GM23248 (cell line): ENCODE results near the gene LDB2. TPM values are rescaled to one million over a fixed set of nuclear protein-coding genes. Genes with fewer than 3 reads are reported as not detected.

Experiments
- DNase-seq: peaks from one replicate; pipeline ENCODE4 v3.0.0-alpha.2; 2015
- H2AFZ ChIP-seq: fragments of 200-600 bp; sonication (generic); 2 replicates; pipeline ENCODE4 v1.6.1; 2016; ENCODE audit warnings: antibody characterized with exemption
- H3F3A ChIP-seq: fragments of 200-600 bp; sonication (generic); 2 replicates; pipeline ENCODE4 v1.6.1; 2016; ENCODE audit warnings: mild to moderate bottlenecking, antibody characterized with exemption, mixed run types; ENCODE audit not compliant: insufficient read depth
- H3K27ac ChIP-seq: fragments of 200-600 bp; sonication (generic); 2 replicates; pipeline ENCODE4 v1.5.1; 2016; ENCODE audit warnings: mild to moderate bottlenecking
- H3K27me3 ChIP-seq: fragments of 200-600 bp; sonication (generic); replicated peaks from 2 replicates; pipeline ENCODE4 v1.6.1; 2016; ENCODE audit warnings: mild to moderate bottlenecking; ENCODE audit not compliant: insufficient read depth
- H3K36me3 ChIP-seq: fragments of 200-600 bp; sonication (generic); 2 replicates; pipeline ENCODE4 v1.6.1; 2016; ENCODE audit warnings: low read depth, mild to moderate bottlenecking
- H3K4me1 ChIP-seq: fragments of 200-600 bp; sonication (generic); 2 replicates; pipeline ENCODE4 v1.6.1; 2016; ENCODE audit warnings: mild to moderate bottlenecking; ENCODE audit not compliant: insufficient read depth
- H3K4me2 ChIP-seq: fragments of 200-600 bp; sonication (generic); one replicate; pipeline ENCODE4 v1.6.1; 2016; ENCODE audit warnings: mild to moderate bottlenecking; ENCODE audit not compliant: unreplicated experiment
- H3K4me3 ChIP-seq: fragments of 200-600 bp; sonication (generic); 2 replicates; pipeline ENCODE4 v1.5.1; 2016; ENCODE audit warnings: mild to moderate bottlenecking
- H3K79me2 ChIP-seq: fragments of 200-600 bp; sonication (generic); 2 replicates; pipeline ENCODE4 v1.6.1; 2016; ENCODE audit warnings: mild to moderate bottlenecking; ENCODE audit not compliant: insufficient read depth
- H3K9ac ChIP-seq: fragments of 200-600 bp; sonication (generic); 2 replicates; pipeline ENCODE4 v1.6.1; 2016; ENCODE audit warnings: mild to moderate bottlenecking
- H3K9me2 ChIP-seq: fragments of 200-600 bp; sonication (generic); 2 replicates; pipeline ENCODE4 v1.6.1; 2016; ENCODE audit warnings: mixed run types, mild to moderate bottlenecking, moderate library complexity; ENCODE audit not compliant: insufficient read depth
- H3K9me3 ChIP-seq: fragments of 200-600 bp; sonication (generic); one replicate; pipeline ENCODE4 v1.6.1; 2017; ENCODE audit warnings: low read depth
- H4K20me1 ChIP-seq: fragments of 200-600 bp; sonication (generic); 2 replicates; pipeline ENCODE4 v1.6.0; 2016; ENCODE audit not compliant: insufficient read depth
- EZH2 ChIP-seq: fragments of 200-600 bp; sonication (generic); IDR thresholded peaks from 2 replicates; pipeline ENCODE4 v1.6.1; 2018; ENCODE audit warnings: antibody characterized with exemption, mild to moderate bottlenecking; ENCODE audit not compliant: insufficient read depth, poor library complexity, severe bottlenecking
- EZH2phosphoT487 ChIP-seq: fragments of 200-600 bp; sonication (generic); IDR thresholded peaks from 2 replicates; pipeline ENCODE4 v1.6.1; 2018; ENCODE audit warnings: antibody characterized with exemption, moderate library complexity, mild to moderate bottlenecking, low read depth; ENCODE audit not compliant: insufficient read depth
- WGBS, 2 experiments: methylation state at CpG; one replicate each; pipeline ENCODE4 v1.1.6; 2015 to 2017; ENCODE audit warnings: low lambda C conversion rate in 2 of 2, low coverage in 1 of 2; ENCODE audit errors: missing lambda C conversion rate in 2 of 2; 5-methylcytosine and 5-hydroxymethylcytosine counted together
- in situ Hi-C: fragments of 300-500 bp; cut with MboI; formaldehyde crosslinking; loops from 2 replicates; pipeline ENCODE4 v1.15.0; 2020
- polyA plus RNA-seq: library from polyadenylated mRNA; unstranded; fragments of >200 nt; fragmentation: Nextera tagmentation; extraction: Ambion mirVana; gene quantifications from 2 replicates; pipeline ENCODE4 v1.2.1, GENCODE V29; 2016
- total RNA-seq: library from RNA; depleted of rRNA; stranded (reverse); fragments of >200 nt; shearing (Covaris generic); gene quantifications from 2 replicates; pipeline ENCODE4 v1.2.3, GENCODE V29; 2014

Gene LDB2
- total and polyA plus RNA-seq, 2 experiments from 2014 or later, result 52.8 to 76.6 TPM

DNA sequence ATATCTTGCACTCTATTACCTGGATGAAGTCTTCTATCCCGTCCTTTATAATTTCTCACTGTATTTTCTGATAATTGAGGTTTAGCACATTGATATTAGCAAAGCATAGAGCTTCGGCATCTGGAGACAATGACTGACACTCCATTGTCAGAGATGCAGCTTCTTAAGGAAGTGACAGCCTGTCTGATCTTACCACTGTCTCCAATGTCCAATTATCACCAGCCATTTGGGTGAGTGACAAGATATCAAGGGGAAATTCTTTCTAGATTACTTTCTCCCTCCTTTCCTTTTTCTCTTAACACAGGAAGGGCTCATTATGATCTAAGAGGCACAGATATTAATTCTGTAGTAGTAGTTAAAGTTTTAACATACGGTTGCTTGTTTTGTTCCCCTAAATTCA is 86.4 kb downstream of the LDB2 start:
- no peak for TF ChIP-seq EZH2phosphoT487
- no peak for TF ChIP-seq EZH2
- H3K9ac ChIP-seq, result no peak overlapping the region
- H3K9me2 ChIP-seq, result no peaks in the 10 kb centered on the region
- DNase-seq, result no peak
- no peaks in the 10 kb centered on the region for H3K4me1 ChIP-seq
- in situ Hi-C loops, result no loop called here
- H3K36me3 ChIP-seq, result 0 out of 2 replicates have a peak, but pooled peaks cover 6% of the 10 kb centered on the region
- no peaks in the 10 kb centered on the region for H3K27me3 ChIP-seq
- H3K9me3 ChIP-seq, result no peaks in the 10 kb centered on the region
- 91 to 95% methylated on average over 3 of the region's 3 CpGs for WGBS, 2 experiments
- no peak overlapping the region for H3K4me3 ChIP-seq
- H3K4me2 ChIP-seq, result no peak overlapping the region
- H2AFZ ChIP-seq, result no peak overlapping the region
- H3F3A ChIP-seq, result no peaks in the 10 kb centered on the region
- H3K27ac ChIP-seq, result no peak overlapping the region
- peaks cover 39% of the 10 kb centered on the region for H3K79me2 ChIP-seq
- H4K20me1 ChIP-seq, result no peaks in the 10 kb centered on the region

DNA sequence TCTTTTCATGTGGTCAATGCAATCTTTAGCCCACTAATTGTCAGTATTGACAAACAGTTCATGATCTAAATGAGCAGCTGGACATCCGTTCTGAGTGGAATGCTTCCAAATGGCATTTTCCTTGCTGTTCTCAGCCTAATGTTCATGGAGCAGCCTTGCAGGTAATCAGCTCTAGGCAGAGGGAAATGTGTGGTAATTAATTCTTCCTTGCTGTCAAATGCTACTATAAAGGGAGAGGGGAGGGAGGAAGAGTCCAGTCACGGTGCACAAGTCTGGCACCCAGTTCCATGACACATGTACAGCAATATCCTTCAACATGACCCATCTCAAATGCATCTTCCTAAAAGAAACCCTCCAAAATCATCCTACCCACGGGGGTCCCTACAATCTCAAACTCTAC is 88.5 kb downstream of the LDB2 start:
- H3K36me3 ChIP-seq, result 0 out of 2 replicates have a peak, but pooled peaks cover 6% of the 10 kb centered on the region
- H3K9me2 ChIP-seq, result no peaks in the 10 kb centered on the region
- H3K27ac ChIP-seq, result no peak overlapping the region
- TF ChIP-seq EZH2phosphoT487 (no peak), EZH2 (no peak)
- no peaks in the 10 kb centered on the region for H3K9me3 ChIP-seq
- in situ Hi-C loops, result no loop called here
- DNase-seq, result no peak
- H3K4me2 ChIP-seq, result no peak overlapping the region
- H4K20me1 ChIP-seq, result no peaks in the 10 kb centered on the region
- H3K9ac ChIP-seq, result no peak overlapping the region
- H2AFZ ChIP-seq, result no peak overlapping the region
- H3K4me3 ChIP-seq, result no peak overlapping the region
- WGBS, 2 experiments, result 90% methylated on average over 3 of the region's 3 CpGs
- peaks cover 24% of the 10 kb centered on the region for H3K79me2 ChIP-seq
- H3F3A ChIP-seq, result no peaks in the 10 kb centered on the region
- no peaks in the 10 kb centered on the region for H3K27me3 ChIP-seq
- H3K4me1 ChIP-seq, result no peaks in the 10 kb centered on the region

DNA sequence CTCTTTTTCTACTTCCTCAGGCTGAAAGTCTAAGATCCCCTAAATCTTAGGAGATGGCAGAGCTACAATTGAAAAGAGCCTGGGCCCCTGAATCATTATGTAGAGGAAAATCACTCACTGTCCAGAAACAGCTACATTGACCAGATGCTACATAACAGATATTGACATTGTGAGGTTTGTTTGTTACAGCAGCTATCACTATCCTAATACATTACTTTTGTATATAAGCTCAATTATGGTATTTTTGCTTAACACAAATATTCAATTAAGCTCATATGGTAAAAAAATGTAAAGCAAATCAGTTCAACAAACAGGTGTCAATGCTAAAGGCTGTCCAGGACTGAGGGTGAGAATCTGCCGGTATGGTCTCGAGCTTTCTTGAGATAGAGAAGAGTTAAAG is 89.4 kb downstream of the LDB2 start:
- TF ChIP-seq EZH2phosphoT487 (no peak), EZH2 (no peak)
- H2AFZ ChIP-seq, result no peak overlapping the region
- H3K27me3 ChIP-seq, result no peaks in the 10 kb centered on the region
- H3K79me2 ChIP-seq, result peaks cover 29% of the 10 kb centered on the region
- H3K9ac ChIP-seq, result no peak overlapping the region
- no peak overlapping the region for H3K4me2 ChIP-seq
- H3K9me2 ChIP-seq, result no peaks in the 10 kb centered on the region
- no peaks in the 10 kb centered on the region for H3K9me3 ChIP-seq
- no peaks in the 10 kb centered on the region for H4K20me1 ChIP-seq
- no peak for DNase-seq
- WGBS, 2 experiments, result 92 to 96% methylated on average over 2 of the region's 2 CpGs
- H3K36me3 ChIP-seq, result peaks cover 6% of the 10 kb centered on the region; the same call in 1 of the 2 replicates
- no peak overlapping the region for H3K27ac ChIP-seq
- no peak overlapping the region for H3K4me3 ChIP-seq
- in situ Hi-C loops, result no loop called here
- H3K4me1 ChIP-seq, result no peaks in the 10 kb centered on the region
- no peaks in the 10 kb centered on the region for H3F3A ChIP-seq

DNA sequence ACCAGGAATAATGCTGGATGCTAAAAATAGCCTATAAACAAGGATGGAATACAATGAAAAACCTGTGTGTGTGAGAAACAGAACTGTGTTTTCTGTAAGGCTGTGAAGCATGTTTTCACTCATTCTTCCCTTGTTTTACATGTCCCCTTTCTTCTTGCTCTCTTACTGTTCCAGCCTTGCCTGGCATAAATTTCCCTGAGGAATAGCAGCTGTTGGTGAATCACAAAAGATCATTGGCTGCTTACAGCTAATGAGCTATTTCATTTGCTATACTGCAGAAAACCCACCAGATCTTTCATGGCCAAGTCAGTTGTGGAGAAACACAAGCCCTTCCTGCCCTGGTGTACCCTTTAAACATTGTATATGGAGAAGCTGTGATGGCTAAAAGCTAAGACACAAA is 91.1 kb downstream of the LDB2 start:
- H2AFZ ChIP-seq, result no peak overlapping the region
- no peaks in the 10 kb centered on the region for H3F3A ChIP-seq
- H3K79me2 ChIP-seq, result peaks cover 20% of the 10 kb centered on the region; the same call in 1 of the 2 replicates
- H3K27ac ChIP-seq, result no peak overlapping the region
- H3K9me2 ChIP-seq, result no peaks in the 10 kb centered on the region
- DNase-seq, result no peak
- no peak overlapping the region for H3K9ac ChIP-seq
- no peak overlapping the region for H3K4me3 ChIP-seq
- TF ChIP-seq EZH2phosphoT487 (no peak), EZH2 (no peak)
- H3K36me3 ChIP-seq, result peaks cover 6% of the 10 kb centered on the region; the same call in 1 of the 2 replicates
- in situ Hi-C loops, result no loop called here
- no peaks in the 10 kb centered on the region for H4K20me1 ChIP-seq
- H3K9me3 ChIP-seq, result no peaks in the 10 kb centered on the region
- no peaks in the 10 kb centered on the region for H3K4me1 ChIP-seq
- H3K4me2 ChIP-seq, result no peak overlapping the region
- H3K27me3 ChIP-seq, result no peaks in the 10 kb centered on the region

DNA sequence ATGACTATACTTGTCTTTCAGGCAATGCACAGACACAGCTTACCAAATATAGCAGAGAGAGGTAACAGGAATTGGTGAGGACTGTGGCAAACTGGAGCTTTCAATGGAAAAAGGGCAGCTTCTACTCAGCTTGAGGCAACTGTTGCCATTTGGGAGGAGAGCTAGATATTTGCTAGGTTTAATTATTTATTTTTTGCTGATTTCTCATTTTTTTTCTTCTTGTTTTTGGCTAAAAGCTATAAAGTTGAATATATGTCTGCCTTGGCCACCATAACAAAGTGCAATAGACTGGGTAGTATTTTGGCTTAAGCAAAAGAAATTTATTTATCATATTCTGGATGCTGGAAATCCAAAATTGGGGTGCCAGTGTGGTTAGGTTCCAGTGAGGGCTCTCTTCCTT is 93.9 kb downstream of the LDB2 start:
- in situ Hi-C loops, result no loop called here

More for the DNA sequence above, 93.9 kb downstream of the LDB2 start:
- Histone ChIP-seq H2AFZ (no peak overlapping the region), H3K36me3 (peaks cover 6% of the 10 kb centered on the region; the same call in 1 of the 2 replicates), H3K79me2 (peaks cover 22% of the 10 kb centered on the region; the same call in 1 of the 2 replicates), H3K27me3 (no peaks in the 10 kb centered on the region), H3F3A (no peaks in the 10 kb centered on the region), H3K4me1 (no peaks in the 10 kb centered on the region), H4K20me1 (no peaks in the 10 kb centered on the region), H3K9ac (no peak overlapping the region), H3K4me2 (no peak overlapping the region), H3K9me2 (no peaks in the 10 kb centered on the region), H3K27ac (no peak overlapping the region), H3K4me3 (no peak overlapping the region), H3K9me3 (no peaks in the 10 kb centered on the region)
- DNase-seq, result no peak
- TF ChIP-seq EZH2, result no peak
- TF ChIP-seq EZH2phosphoT487, result no peak
